IMR-90 (cell line): Measurements from ENCODE around the gene BCAS3. TPM values are rescaled to one million over a fixed set of nuclear protein-coding genes. Genes with fewer than 3 reads are reported as not detected.

ENCODE experiments used
- ATAC-seq: fragments of 200-7000 bp; cut with Tn5 transposase; 2 replicates; pipeline ENCODE4 v1.9.1; 2020; ENCODE audit warnings: low read depth, mild to moderate bottlenecking, moderate library complexity
- BruUV-seq: library from RNA; stranded (reverse); fragments of 400-500 nt; replicated peaks from 2 replicates; lab custom pipeline; 2021; lab: Mats Ljungman, UMichigan
- CTCF ChIA-PET: fragments of 300-600 bp; formaldehyde crosslinking; extraction: SDS; loops from one replicate; lab custom pipeline; 2021; ENCODE audit warnings: antibody characterized with exemption; lab: Yijun Ruan, JAX
- POLR2A ChIA-PET: fragments of 300-600 bp; sonication (Branson Sonifier 250); formaldehyde crosslinking; loops from one replicate; lab custom pipeline; 2022; ENCODE audit warnings: antibody characterized with exemption; ENCODE audit not compliant: unreplicated experiment; lab: Charles Lee
- DNase-seq: peaks from one replicate; pipeline ENCODE4 v3.0.0; 2013
- H2AFZ ChIP-seq: replicated peaks from 2 replicates; pipeline ENCODE3; 2013; ENCODE audit warnings: low read length, mild to moderate bottlenecking; ENCODE audit not compliant: poor library complexity
- H2AK5ac ChIP-seq: 2 replicates; pipeline ENCODE4 v1.6.1; 2013; ENCODE audit warnings: low read depth, low read length, inconsistent platforms
- H2AK9ac ChIP-seq: replicated peaks from 2 replicates; pipeline ENCODE3; 2013; ENCODE audit warnings: mild to moderate bottlenecking, low read depth, low read length, moderate library complexity; ENCODE audit not compliant: poor library complexity
- H2BK120ac ChIP-seq: 2 replicates; pipeline ENCODE4 v1.6.1; 2013; ENCODE audit warnings: low read depth, low read length, inconsistent platforms
- H2BK15ac ChIP-seq: 3 replicates; pipeline ENCODE4 v1.6.1; 2013; ENCODE audit warnings: low read depth, low read length, inconsistent platforms
- H2BK20ac ChIP-seq: 2 replicates; pipeline ENCODE4 v1.6.1; 2013; ENCODE audit warnings: low read depth, mild to moderate bottlenecking, inconsistent platforms, low read length, moderate library complexity
- H2BK5ac ChIP-seq: 2 replicates; pipeline ENCODE4 v1.6.1; 2013; ENCODE audit warnings: mild to moderate bottlenecking, low read depth, low read length, inconsistent platforms; ENCODE audit not compliant: poor library complexity, severe bottlenecking
- H3K14ac ChIP-seq: replicated peaks from 2 replicates; pipeline ENCODE4 v1.6.1; 2013; ENCODE audit warnings: low read depth, low read length, inconsistent platforms
- H3K18ac ChIP-seq: 2 replicates; pipeline ENCODE4 v1.6.1; 2013; ENCODE audit warnings: low read depth, low read length, control low read depth
- H3K23ac ChIP-seq: 2 replicates; pipeline ENCODE4 v1.6.1; 2013; ENCODE audit warnings: low read depth, low read length, inconsistent platforms
- H3K27ac ChIP-seq: 2 replicates; pipeline ENCODE4 v1.5.1; 2013; ENCODE audit warnings: mild to moderate bottlenecking, control low read depth, low read length; ENCODE audit not compliant: insufficient read depth
- H3K27me3 ChIP-seq: 2 replicates; pipeline ENCODE4 v1.6.1; 2013; ENCODE audit warnings: low read length; ENCODE audit not compliant: control insufficient read depth, insufficient read depth
- H3K36me3 ChIP-seq: 2 replicates; pipeline ENCODE4 v1.6.1; 2013; ENCODE audit warnings: low read length, mixed read lengths; ENCODE audit not compliant: control insufficient read depth, insufficient read depth
- H3K4ac ChIP-seq: 2 replicates; pipeline ENCODE4 v1.6.1; 2013; ENCODE audit warnings: low read depth, low read length, inconsistent platforms
- H3K4me1 ChIP-seq: 2 replicates; pipeline ENCODE4 v1.6.1; 2013; ENCODE audit warnings: low read length, mixed read lengths; ENCODE audit not compliant: control insufficient read depth, insufficient read depth
- H3K4me2 ChIP-seq: 2 replicates; pipeline ENCODE4 v1.6.1; 2013; ENCODE audit warnings: low read depth, mild to moderate bottlenecking, control low read depth, low read length, moderate library complexity
- H3K4me3 ChIP-seq: 2 replicates; pipeline ENCODE4 v1.5.1; 2013; ENCODE audit warnings: low read depth, mild to moderate bottlenecking, control low read depth, low read length, moderate library complexity; ENCODE audit not compliant: insufficient read depth
- H3K56ac ChIP-seq: 2 replicates; pipeline ENCODE4 v1.6.1; 2013; ENCODE audit warnings: low read length, inconsistent platforms; ENCODE audit not compliant: insufficient read depth; ENCODE audit errors: extremely low read depth
- H3K79me1 ChIP-seq, 2 experiments: 2 replicates each; pipeline ENCODE4 v1.6.1; 2013; ENCODE audit warnings: low read length in 2 of 2, inconsistent platforms in 1 of 2, low read depth in 1 of 2
- H3K9ac ChIP-seq: 2 replicates; pipeline ENCODE4 v1.6.1; 2013; ENCODE audit warnings: low read depth, low read length, control low read depth
- H3K9me1 ChIP-seq: 2 replicates; pipeline ENCODE4 v1.6.1; 2013; ENCODE audit warnings: low read length, inconsistent platforms; ENCODE audit not compliant: insufficient read depth
- H3K9me3 ChIP-seq: 2 replicates; pipeline ENCODE4 v1.6.1; 2013; ENCODE audit warnings: low read length; ENCODE audit not compliant: control insufficient read depth, insufficient read depth
- H4K20me1 ChIP-seq: 2 replicates; pipeline ENCODE4 v1.6.1; 2013; ENCODE audit warnings: low read length, inconsistent platforms; ENCODE audit not compliant: insufficient read depth
- H4K5ac ChIP-seq: 2 replicates; pipeline ENCODE4 v1.6.1; 2013; ENCODE audit warnings: mild to moderate bottlenecking, low read depth, low read length, control low read depth
- H4K8ac ChIP-seq, 2 experiments: 2 replicates each; pipeline ENCODE4 v1.6.1; 2013; ENCODE audit warnings: low read depth in 2 of 2, low read length in 2 of 2, control low read depth in 1 of 2, inconsistent platforms in 1 of 2
- H4K91ac ChIP-seq: 2 replicates; pipeline ENCODE4 v1.6.1; 2013; ENCODE audit warnings: low read depth, low read length, inconsistent platforms; ENCODE audit not compliant: insufficient read depth
- BHLHE40 ChIP-seq: fragments of 150-350 bp; IDR thresholded peaks from 2 replicates; pipeline ENCODE4 v1.6.1; 2016; ENCODE audit warnings: mild to moderate bottlenecking, low read depth, low read length
- CHD1 ChIP-seq: IDR thresholded peaks from 2 replicates; pipeline ENCODE4 v1.6.1; 2012; ENCODE audit warnings: low read depth, low read length, improper control_type of control experiment
- MAFK ChIP-seq: IDR thresholded peaks from 2 replicates; pipeline ENCODE4 v1.6.1; 2012; ENCODE audit warnings: low read depth, low read length, improper control_type of control experiment
- MXI1 ChIP-seq: IDR thresholded peaks from 2 replicates; pipeline ENCODE4 v1.6.1; 2012; ENCODE audit warnings: low read depth, mild to moderate bottlenecking, low read length, moderate library complexity, borderline replicate concordance
- RFX5 ChIP-seq: IDR thresholded peaks from 2 replicates; pipeline ENCODE4 v1.8.0; 2012; ENCODE audit warnings: low read depth, mild to moderate bottlenecking, low read length, moderate library complexity
- WGBS, 2 experiments: methylation state at CpG; one replicate each; pipeline versions ENCODE4 v1.1.5 to v1.1.7; 2013; ENCODE audit warnings: missing lambda C conversion rate in 2 of 2; ENCODE audit not compliant: insufficient read length in 1 of 2; ENCODE audit errors: extremely low coverage in 2 of 2; 5-methylcytosine and 5-hydroxymethylcytosine counted together
- dilution Hi-C: fragments of 300-500 bp; cut with HindIII; formaldehyde crosslinking; loops from one replicate; pipeline ENCODE4 v1.14.3; 2018; ENCODE audit warnings: low sequenced_read_pairs; ENCODE audit not compliant: unreplicated experiment
- in situ Hi-C: fragments of 300-500 bp; cut with MboI; formaldehyde crosslinking; loops from 3 replicates; pipeline ENCODE4 v1.14.3; 2019; ENCODE audit warnings: low sequenced_read_pairs, inconsistent platforms, mixed read lengths
- intact Hi-C: fragments of 100-400 bp; cut with micrococcal nuclease; formaldehyde crosslinking; loops from 2 replicates; pipeline ENCODE4 v1.10.0; 2022
- polyA plus RNA-seq, 3 experiments: library from polyadenylated mRNA; depleted of rRNA; stranded (reverse); fragments of >200 nt; gene quantifications; 2 replicates each; pipeline ENCODE4 v1.2.3, GENCODE V29; 2012; ENCODE audit warnings: low replicate concordance in 1 of 3
- total RNA-seq: library from RNA; depleted of rRNA; stranded (reverse); fragments of >200 nt; gene quantifications from 2 replicates; pipeline ENCODE4 v1.2.3, GENCODE V29; 2012

BCAS3 gene
- total and polyA plus RNA-seq, 2 of the 4 experiments (the other 2 are of a cell fraction), result 6.3 to 27.1 TPM

DNA sequence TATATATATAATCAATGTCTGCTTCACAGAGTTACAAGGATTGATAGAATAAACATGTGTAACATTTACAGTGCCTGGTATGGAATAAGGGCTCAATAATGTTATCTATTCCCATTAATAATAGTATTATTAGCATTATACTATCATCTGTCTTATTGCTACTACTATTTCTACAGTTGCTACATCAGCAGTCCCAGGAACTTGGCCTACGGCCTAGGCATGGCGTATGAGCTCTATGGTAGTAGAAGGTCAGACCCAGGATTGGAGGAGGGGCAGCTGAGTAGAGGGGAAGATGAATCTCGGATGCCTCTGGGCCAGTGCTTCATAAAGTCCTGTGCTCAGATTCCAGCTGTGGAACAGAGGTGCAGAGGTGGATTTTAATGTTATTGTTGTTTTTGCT lies 575.7 kb downstream of the BCAS3 start:
- WGBS, 2 experiments, result no CpG with 5 or more reads among the region's 3 CpGs
- no peak overlapping the region for H3K4me2 ChIP-seq
- no peaks in the 10 kb centered on the region for H3K9me3 ChIP-seq
- peak overlapping the region; percentile 86 for H2BK120ac ChIP-seq
- intact Hi-C loops, result loop anchor here (2.0 to 5.0 kb wide), 2 partner anchors 53 to 144 kb away; partner anchors contain the start of gene TBX2
- H3K27me3 ChIP-seq, result no peaks in the 10 kb centered on the region
- peak overlapping the region; percentile 50 for H3K18ac ChIP-seq
- no peak overlapping the region for H3K4me3 ChIP-seq
- no peak overlapping the region for H2AFZ ChIP-seq
- H4K5ac ChIP-seq, result peak overlapping the region; percentile 5
- peak overlapping the region; percentile 4; the same call in 1 of the 2 replicates for H3K27ac ChIP-seq
- no peak overlapping the region for H3K56ac ChIP-seq
- ATAC-seq (no peak), DNase-seq (no peak)
- in situ Hi-C loops, result no loop called here
- no peak overlapping the region for H2BK5ac ChIP-seq
- H4K91ac ChIP-seq, result peak overlapping the region; percentile 68; the same call in 1 of the 2 replicates
- peaks cover 16% of the 10 kb centered on the region for H3K4me1 ChIP-seq
- ChIA-PET CTCF (interaction anchor here (0.5 kb wide), 1 partner anchor 29 kb away, joined by 4 read pairs; no protein-coding TSS in a partner anchor), POLR2A (interaction anchor here (1.7 kb wide), 1 partner anchor 34 kb away, joined by 6 read pairs; no protein-coding TSS in a partner anchor)
- H3K79me1 ChIP-seq, result peaks cover 0 to 21% of the 10 kb centered on the region in 2 experiments; a peak in 2 of 4 replicates
- peak overlapping the region; percentile 96 for H2BK15ac ChIP-seq
- H4K20me1 ChIP-seq, result no peaks in the 10 kb centered on the region
- H3K14ac ChIP-seq, result peak overlapping the region; percentile 83
- peak overlapping the region; percentile 81 for H3K4ac ChIP-seq
- dilution Hi-C loops, result no loop called here
- peak overlapping the region; percentile 82 for H2AK5ac ChIP-seq
- peaks cover 15% of the 10 kb centered on the region for H3K9me1 ChIP-seq
- H3K9ac ChIP-seq, result no peak overlapping the region
- H2AK9ac ChIP-seq, result no peak overlapping the region
- BruUV-seq, result no TSS peak
- H3K23ac ChIP-seq, result peak overlapping the region; percentile 62; the same call in 1 of the 2 replicates
- peak overlapping the region; percentile 89; the same call in 1 of the 2 replicates for H2BK20ac ChIP-seq
- peak overlapping the region; percentile 48 to 78 for H4K8ac ChIP-seq
- no peaks in the 10 kb centered on the region for H3K36me3 ChIP-seq
- TF ChIP-seq CHD1 (no peak), BHLHE40 (no peak), MAFK (no peak), RFX5 (no peak), MXI1 (no peak)
